K562 (cell line): ENCODE measurements around the gene COL5A3. TPM values are rescaled to one million over a fixed set of nuclear protein-coding genes. Genes with fewer than 3 reads are reported as not detected.

Experiments used
- HDAC3 ChIP-seq: fragments of 450-650 bp; IDR thresholded peaks from 2 replicates; pipeline ENCODE4 v1.6.1; 2018; ENCODE audit warnings: borderline replicate concordance, mild to moderate bottlenecking, moderate library complexity; ENCODE audit not compliant: partially characterized antibody
- PBX2 ChIP-seq, 2 experiments: IDR thresholded peaks in 1 of 2; conservative IDR thresholded peaks in 1 of 2; 2 replicates each; pipeline ENCODE4 v1.6.1; 2016; ENCODE audit warnings: low read depth in 2 of 2, mild to moderate bottlenecking in 1 of 2, missing compliant biosample characterization in 1 of 2, missing genetic modification characterization in 1 of 2, moderate library complexity in 1 of 2
- SMAD2 ChIP-seq: fragments of 150-350 bp; IDR thresholded peaks from 2 replicates; pipeline ENCODE4 v1.6.1; 2014; ENCODE audit warnings: low read depth, mild to moderate bottlenecking, low read length
- TRIM24 ChIP-seq, 2 experiments: fragments of 450-650 bp; IDR thresholded peaks; 2 replicates each; pipeline ENCODE4 v1.6.1; 2016
- ZBTB7A ChIP-seq: IDR thresholded peaks from 2 replicates; pipeline ENCODE4 v1.6.1; 2011; ENCODE audit warnings: low read depth, mild to moderate bottlenecking, low read length, moderate library complexity, borderline replicate concordance; ENCODE audit not compliant: control insufficient read depth
- ZNF507 ChIP-seq: conservative IDR thresholded peaks from 2 replicates; pipeline ENCODE4 v1.6.1; 2017; ENCODE audit warnings: missing genetic modification characterization, missing compliant biosample characterization
- polyA plus RNA-seq, 8 experiments: library from polyadenylated mRNA; depleted of rRNA in 4 of 8; stranded (reverse) in 5 of 8; unstranded in 3 of 8; fragments of >200 nt; fragmentation: Nextera tagmentation in 2 of 8; fragmentation: Illumina TruSeq in 1 of 8; extraction: Ambion mirVana in 2 of 8; extraction: Trizol in 1 of 8; gene quantifications; 2 replicates each; pipeline versions ENCODE4 v1.2.1 to v1.2.3, GENCODE V29; 2011 to 2014; ENCODE audit warnings: inconsistent platforms in 1 of 8, missing spikeins in 1 of 8
- total RNA-seq, 7 experiments: library from RNA; depleted of rRNA in 6 of 7; stranded (reverse); fragments of >200 nt in 6 of 7; fragmentation: Illumina TruSeq in 2 of 7; extraction: Trizol in 2 of 7; gene quantifications; 2 replicates each; pipeline versions ENCODE4 v1.2.1 to v1.2.3, GENCODE V29; 2011 to 2021; ENCODE audit warnings: low replicate concordance in 1 of 7
- TF ChIP-seq, protein P1 (sequence below): fragments of 450-650 bp; IDR thresholded peaks from 2 replicates; pipeline ENCODE4 v1.6.1; 2016; ENCODE audit warnings: low read depth
- TF ChIP-seq, protein P2 (sequence below): fragments of 450-650 bp; IDR thresholded peaks from 2 replicates; pipeline ENCODE4 v1.6.1; 2016; ENCODE audit warnings: low read depth, mild to moderate bottlenecking, moderate library complexity
- TF ChIP-seq, protein P3 (sequence below), 2 experiments: fragments of 450-650 bp; conservative IDR thresholded peaks; 2 replicates each; pipeline ENCODE4 v1.6.1; 2017; ENCODE audit warnings: mild to moderate bottlenecking in 2 of 2, moderate library complexity in 2 of 2
- TF ChIP-seq, protein P4 (sequence below): fragments of 450-650 bp; conservative IDR thresholded peaks from 2 replicates; pipeline ENCODE4 v1.6.1; 2016; ENCODE audit warnings: missing genetic modification characterization, low read depth, mild to moderate bottlenecking, control low read depth, missing compliant biosample characterization

Gene COL5A3
- total and polyA plus RNA-seq, 9 of the 15 experiments (the other 6 are each of a cell fraction or from before 2014, with no cell fraction given): 0.01 to 0.02 TPM; not detected in 7

DNA sequence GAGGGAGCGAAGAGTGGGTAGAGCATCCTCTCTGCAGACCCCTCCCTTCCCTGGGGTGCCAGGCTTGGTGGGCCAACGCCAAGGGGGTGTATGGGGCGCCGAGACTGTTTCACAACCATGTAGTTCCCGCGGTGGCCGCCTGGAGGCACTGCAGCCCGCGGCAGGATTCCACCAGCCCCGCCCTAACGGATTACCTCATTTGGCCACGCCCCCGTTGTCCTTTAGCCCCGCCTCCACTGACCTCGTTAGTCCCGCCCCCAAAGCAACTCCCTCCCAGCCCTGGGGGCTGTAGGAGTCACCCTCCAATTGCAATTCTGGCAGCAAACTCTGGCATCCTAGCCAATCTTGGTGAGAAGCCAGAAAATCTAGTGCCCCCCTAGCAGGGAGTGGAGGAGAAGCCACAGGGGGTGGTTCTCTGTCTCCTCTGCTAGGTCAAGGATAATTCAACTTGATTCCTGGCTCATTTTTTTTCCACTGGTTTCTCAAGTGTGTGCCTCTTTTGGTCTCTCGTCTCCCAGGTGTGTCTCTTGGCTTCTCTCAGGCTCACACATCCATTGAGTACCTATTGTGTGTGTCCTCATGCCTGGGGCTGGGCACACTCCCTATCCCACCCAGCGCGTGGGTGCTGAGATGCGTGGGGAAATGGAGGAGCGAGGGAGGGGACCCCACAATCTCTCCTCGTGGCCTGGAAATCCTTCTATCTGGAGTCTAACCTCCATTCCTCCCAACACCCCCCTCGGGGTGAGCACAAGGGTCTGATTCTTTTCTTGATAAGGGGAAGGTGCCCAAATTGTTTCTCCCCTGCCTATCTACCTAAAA lies 76.0 kb downstream of the COL5A3 start (continued):
- TF ChIP-seq, protein P1, sequence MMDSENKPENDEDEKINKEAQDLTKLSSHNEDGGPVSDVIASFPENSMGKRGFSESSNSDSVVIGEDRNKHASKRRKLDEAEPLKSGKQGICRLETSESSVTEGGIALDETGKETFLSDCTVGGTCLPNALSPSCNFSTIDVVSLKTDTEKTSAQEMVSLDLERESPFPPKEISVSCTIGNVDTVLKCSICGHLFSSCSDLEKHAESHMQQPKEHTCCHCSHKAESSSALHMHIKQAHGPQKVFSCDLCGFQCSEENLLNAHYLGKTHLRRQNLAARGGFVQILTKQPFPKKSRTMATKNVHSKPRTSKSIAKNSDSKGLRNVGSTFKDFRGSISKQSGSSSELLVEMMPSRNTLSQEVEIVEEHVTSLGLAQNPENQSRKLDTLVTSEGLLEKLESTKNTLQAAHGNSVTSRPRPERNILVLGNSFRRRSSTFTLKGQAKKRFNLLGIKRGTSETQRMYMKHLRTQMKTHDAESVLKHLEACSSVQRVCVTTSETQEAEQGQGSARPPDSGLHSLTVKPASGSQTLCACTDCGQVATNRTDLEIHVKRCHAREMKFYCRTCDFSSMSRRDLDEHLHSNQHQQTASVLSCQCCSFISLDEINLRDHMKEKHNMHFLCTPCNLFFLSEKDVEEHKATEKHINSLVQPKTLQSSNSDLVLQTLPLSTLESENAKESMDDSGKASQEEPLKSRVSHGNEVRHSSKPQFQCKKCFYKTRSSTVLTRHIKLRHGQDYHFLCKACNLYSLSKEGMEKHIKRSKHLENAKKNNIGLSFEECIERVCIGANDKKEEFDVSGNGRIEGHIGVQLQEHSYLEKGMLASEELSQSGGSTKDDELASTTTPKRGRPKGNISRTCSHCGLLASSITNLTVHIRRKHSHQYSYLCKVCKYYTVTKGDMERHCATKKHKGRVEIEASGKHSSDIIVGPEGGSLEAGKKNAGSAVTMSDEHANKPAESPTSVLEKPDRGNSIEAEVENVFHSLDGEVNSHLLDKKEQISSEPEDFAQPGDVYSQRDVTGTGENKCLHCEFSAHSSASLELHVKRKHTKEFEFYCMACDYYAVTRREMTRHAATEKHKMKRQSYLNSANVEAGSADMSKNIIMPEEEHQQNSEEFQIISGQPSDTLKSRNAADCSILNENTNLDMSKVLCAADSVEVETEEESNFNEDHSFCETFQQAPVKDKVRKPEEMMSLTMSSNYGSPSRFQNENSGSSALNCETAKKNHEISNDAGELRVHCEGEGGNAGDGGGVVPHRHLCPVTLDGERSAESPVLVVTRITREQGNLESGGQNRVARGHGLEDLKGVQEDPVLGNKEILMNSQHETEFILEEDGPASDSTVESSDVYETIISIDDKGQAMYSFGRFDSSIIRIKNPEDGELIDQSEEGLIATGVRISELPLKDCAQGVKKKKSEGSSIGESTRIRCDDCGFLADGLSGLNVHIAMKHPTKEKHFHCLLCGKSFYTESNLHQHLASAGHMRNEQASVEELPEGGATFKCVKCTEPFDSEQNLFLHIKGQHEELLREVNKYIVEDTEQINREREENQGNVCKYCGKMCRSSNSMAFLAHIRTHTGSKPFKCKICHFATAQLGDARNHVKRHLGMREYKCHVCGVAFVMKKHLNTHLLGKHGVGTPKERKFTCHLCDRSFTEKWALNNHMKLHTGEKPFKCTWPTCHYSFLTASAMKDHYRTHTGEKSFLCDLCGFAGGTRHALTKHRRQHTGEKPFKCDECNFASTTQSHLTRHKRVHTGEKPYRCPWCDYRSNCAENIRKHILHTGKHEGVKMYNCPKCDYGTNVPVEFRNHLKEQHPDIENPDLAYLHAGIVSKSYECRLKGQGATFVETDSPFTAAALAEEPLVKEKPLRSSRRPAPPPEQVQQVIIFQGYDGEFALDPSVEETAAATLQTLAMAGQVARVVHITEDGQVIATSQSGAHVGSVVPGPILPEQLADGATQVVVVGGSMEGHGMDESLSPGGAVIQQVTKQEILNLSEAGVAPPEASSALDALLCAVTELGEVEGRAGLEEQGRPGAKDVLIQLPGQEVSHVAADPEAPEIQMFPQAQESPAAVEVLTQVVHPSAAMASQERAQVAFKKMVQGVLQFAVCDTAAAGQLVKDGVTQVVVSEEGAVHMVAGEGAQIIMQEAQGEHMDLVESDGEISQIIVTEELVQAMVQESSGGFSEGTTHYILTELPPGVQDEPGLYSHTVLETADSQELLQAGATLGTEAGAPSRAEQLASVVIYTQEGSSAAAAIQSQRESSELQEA: no peak
- TF ChIP-seq ZNF507 (tag) (no peak), PBX2 (CRISPR knock-in tag; IDR thresholded peaks at IDR 0.05; ENCODE audit: low read depth) (no peak), PBX2 (tag; conservative IDR thresholded peaks at IDR 0.05; ENCODE audit: low read depth) (no peak), ZBTB7A (0 out of 2 replicates have a peak, but pooled peaks have one; percentile 31), TRIM24 (IDR thresholded peaks at IDR 0.05) (no peak), SMAD2 (no peak), HDAC3 (no peak)
- TF ChIP-seq, protein P2, sequence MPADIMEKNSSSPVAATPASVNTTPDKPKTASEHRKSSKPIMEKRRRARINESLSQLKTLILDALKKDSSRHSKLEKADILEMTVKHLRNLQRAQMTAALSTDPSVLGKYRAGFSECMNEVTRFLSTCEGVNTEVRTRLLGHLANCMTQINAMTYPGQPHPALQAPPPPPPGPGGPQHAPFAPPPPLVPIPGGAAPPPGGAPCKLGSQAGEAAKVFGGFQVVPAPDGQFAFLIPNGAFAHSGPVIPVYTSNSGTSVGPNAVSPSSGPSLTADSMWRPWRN: no peak
- TF ChIP-seq, protein P3, sequence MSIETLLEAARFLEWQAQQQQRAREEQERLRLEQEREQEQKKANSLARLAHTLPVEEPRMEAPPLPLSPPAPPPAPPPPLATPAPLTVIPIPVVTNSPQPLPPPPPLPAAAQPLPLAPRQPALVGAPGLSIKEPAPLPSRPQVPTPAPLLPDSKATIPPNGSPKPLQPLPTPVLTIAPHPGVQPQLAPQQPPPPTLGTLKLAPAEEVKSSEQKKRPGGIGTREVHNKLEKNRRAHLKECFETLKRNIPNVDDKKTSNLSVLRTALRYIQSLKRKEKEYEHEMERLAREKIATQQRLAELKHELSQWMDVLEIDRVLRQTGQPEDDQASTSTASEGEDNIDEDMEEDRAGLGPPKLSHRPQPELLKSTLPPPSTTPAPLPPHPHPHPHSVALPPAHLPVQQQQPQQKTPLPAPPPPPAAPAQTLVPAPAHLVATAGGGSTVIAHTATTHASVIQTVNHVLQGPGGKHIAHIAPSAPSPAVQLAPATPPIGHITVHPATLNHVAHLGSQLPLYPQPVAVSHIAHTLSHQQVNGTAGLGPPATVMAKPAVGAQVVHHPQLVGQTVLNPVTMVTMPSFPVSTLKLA (conservative IDR thresholded peaks at IDR 0.05): 0 out of 4 replicates have a peak, but pooled peaks of 1 of the 2 experiments have one; percentile 26
- TF ChIP-seq, protein P4, sequence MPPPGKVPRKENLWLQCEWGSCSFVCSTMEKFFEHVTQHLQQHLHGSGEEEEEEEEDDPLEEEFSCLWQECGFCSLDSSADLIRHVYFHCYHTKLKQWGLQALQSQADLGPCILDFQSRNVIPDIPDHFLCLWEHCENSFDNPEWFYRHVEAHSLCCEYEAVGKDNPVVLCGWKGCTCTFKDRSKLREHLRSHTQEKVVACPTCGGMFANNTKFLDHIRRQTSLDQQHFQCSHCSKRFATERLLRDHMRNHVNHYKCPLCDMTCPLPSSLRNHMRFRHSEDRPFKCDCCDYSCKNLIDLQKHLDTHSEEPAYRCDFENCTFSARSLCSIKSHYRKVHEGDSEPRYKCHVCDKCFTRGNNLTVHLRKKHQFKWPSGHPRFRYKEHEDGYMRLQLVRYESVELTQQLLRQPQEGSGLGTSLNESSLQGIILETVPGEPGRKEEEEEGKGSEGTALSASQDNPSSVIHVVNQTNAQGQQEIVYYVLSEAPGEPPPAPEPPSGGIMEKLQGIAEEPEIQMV: no peak
